Measurements from ENCODE around the gene ATOH1. TPM values are rescaled to one million over a fixed set of nuclear protein-coding genes. Genes with fewer than 3 reads are reported as not detected.

The ATOH1 gene
- total RNA-seq, 1 experiment from 2014 or later: not detected

- no TSS peak for BruUV-seq (replicated peaks)
- H3K4me1 ChIP-seq (ENCODE audit: control insufficient read depth in 1 of 2, insufficient read depth in 2 of 2, low read length in 2 of 2): peaks cover 0 to 16% of the 10 kb centered on the region in 2 experiments; a peak in 2 of 4 replicates
- CTCF ChIA-PET: no interaction called here
Observed at GRCh38 chr4:93825551-93826216, 2.9 kb upstream of the ATOH1 start.

More at GRCh38 chr4:93825551-93826216, 2.9 kb upstream of the ATOH1 start:
- RAD21 ChIA-PET (ENCODE audit: low non-redundant PET in 1 of 2, low total read pairs in 2 of 2, uncharacterized antibody in 2 of 2, unreplicated experiment in 2 of 2): no interaction called here
- H3K27ac ChIP-seq (ENCODE audit: low read depth, low read length): no peak overlapping the region
- DNase-seq (ENCODE audit: low read depth, low spot score) (no peak), ATAC-seq (no peak)
- no peak overlapping the region for H2AFZ ChIP-seq (ENCODE audit: low read depth, low read length, poor library complexity, severe bottlenecking)
- H3K4me2 ChIP-seq (ENCODE audit: low read length): no peak overlapping the region
- H3K79me2 ChIP-seq (ENCODE audit: insufficient read depth, low read length): no peaks in the 10 kb centered on the region
- H4K20me1 ChIP-seq (ENCODE audit: insufficient read depth): no peaks in the 10 kb centered on the region
- 0 out of 2 replicates have a peak, but pooled peaks cover 5% of the 10 kb centered on the region for H3K9me2 ChIP-seq (ENCODE audit: insufficient read depth)
- no peak overlapping the region for H3K9ac ChIP-seq (ENCODE audit: low read length)
- POLR2A ChIA-PET: no interaction called here
- H3K36me3 ChIP-seq (ENCODE audit: control insufficient read depth in 1 of 2, insufficient read depth in 2 of 2, low read length in 2 of 2): no peaks in the 10 kb centered on the region
- no peak overlapping the region for H3K4me3 ChIP-seq (replicated peaks in 1 of 2; ENCODE audit: low read depth in 1 of 2, low read length in 2 of 2)
- H3K27me3 ChIP-seq (ENCODE audit: insufficient read depth, low read length): peaks cover 21% of the 10 kb centered on the region
- H3K9me3 ChIP-seq (ENCODE audit: control insufficient read depth in 1 of 2, insufficient read depth in 1 of 2, low read depth in 1 of 2, low read length in 2 of 2): no peaks in the 10 kb centered on the region
- intact Hi-C loops (cut with micrococcal nuclease): no loop called here
- no peak for TF ChIP-seq POLR2A (IDR thresholded peaks at IDR 0.05; ENCODE audit: borderline replicate concordance, extremely low read depth, insufficient read depth, insufficient read length)
- no peak for TF ChIP-seq ZNF274 (IDR thresholded peaks at IDR 0.05; ENCODE audit: low read depth, low read length)
- TF ChIP-seq REST (IDR thresholded peaks at IDR 0.05; ENCODE audit: low read depth): no peak
- TF ChIP-seq POLR2AphosphoS5 (IDR thresholded peaks at IDR 0.05; ENCODE audit: low read depth, low read length): no peak
- TF ChIP-seq EZH2phosphoT487 (IDR thresholded peaks at IDR 0.05; ENCODE audit: borderline replicate concordance): no peak
- TF ChIP-seq TCF7L2 (IDR thresholded peaks at IDR 0.05; ENCODE audit: borderline replicate concordance, extremely low read depth, insufficient read depth, insufficient read length): no peak
- no peak for TF ChIP-seq YY1 (IDR thresholded peaks at IDR 0.05; ENCODE audit: extremely low read depth, insufficient replicate concordance, low read depth, low read length)
- TF ChIP-seq CEBPB (IDR thresholded peaks at IDR 0.05; ENCODE audit: low read depth): no peak
- TF ChIP-seq CBX3 (IDR thresholded peaks at IDR 0.05; ENCODE audit: low read depth): no peak
- TF ChIP-seq CTCF (IDR thresholded peaks at IDR 0.05 in 2 of 3, conservative IDR thresholded peaks at IDR 0.05 in 1 of 3; ENCODE audit: borderline replicate concordance in 1 of 3, insufficient read depth in 1 of 3, low read depth in 2 of 3, low read length in 2 of 3): no peak
- TF ChIP-seq EGR1 (IDR thresholded peaks at IDR 0.05; ENCODE audit: low read depth): no peak
- no peak for TF ChIP-seq ZFX (IDR thresholded peaks at IDR 0.05)
- no peak for TF ChIP-seq EZH2 (IDR thresholded peaks at IDR 0.05)
- TF ChIP-seq SIN3A (IDR thresholded peaks at IDR 0.05; ENCODE audit: low read depth): no peak
- TF ChIP-seq JUND (IDR thresholded peaks at IDR 0.05): no peak
- TF ChIP-seq SRF (IDR thresholded peaks at IDR 0.05; ENCODE audit: low read depth): no peak
- TF ChIP-seq ATF3 (IDR thresholded peaks at IDR 0.05): no peak
- no peak for TF ChIP-seq ELF1 (IDR thresholded peaks at IDR 0.05; ENCODE audit: borderline replicate concordance, low read depth)
- TF ChIP-seq RAD21 (IDR thresholded peaks at IDR 0.05; ENCODE audit: low read depth): no peak
